Occipital lobe (tissue), 2 donors: ENCODE data around the gene CSTPP1. TPM values are rescaled to one million over a fixed set of nuclear protein-coding genes. Genes with fewer than 3 reads are reported as not detected.
"Not testable (repeated sequence)": the region's sequence is repeated elsewhere in the genome, so short reads cannot be mapped to it uniquely, and the experiment has no call there.

ENCODE experiments used
- DNase-seq: peaks from one replicate; lab custom pipeline; 2025; lab: John Stamatoyannopoulos, UW
- total RNA-seq: library from RNA; depleted of rRNA; stranded (reverse); fragments of >200 nt; gene quantifications from one replicate; pipeline ENCODE4 v1.2.3, GENCODE V29; 2014

Gene CSTPP1
- total RNA-seq, 1 donor from 2014 or later: 42.6 TPM

- not testable (repeated sequence) for DNase-seq
These were observed 161.7 kb downstream of the CSTPP1 start for GRCh38 chr11:47098223-47098622.

DNA sequence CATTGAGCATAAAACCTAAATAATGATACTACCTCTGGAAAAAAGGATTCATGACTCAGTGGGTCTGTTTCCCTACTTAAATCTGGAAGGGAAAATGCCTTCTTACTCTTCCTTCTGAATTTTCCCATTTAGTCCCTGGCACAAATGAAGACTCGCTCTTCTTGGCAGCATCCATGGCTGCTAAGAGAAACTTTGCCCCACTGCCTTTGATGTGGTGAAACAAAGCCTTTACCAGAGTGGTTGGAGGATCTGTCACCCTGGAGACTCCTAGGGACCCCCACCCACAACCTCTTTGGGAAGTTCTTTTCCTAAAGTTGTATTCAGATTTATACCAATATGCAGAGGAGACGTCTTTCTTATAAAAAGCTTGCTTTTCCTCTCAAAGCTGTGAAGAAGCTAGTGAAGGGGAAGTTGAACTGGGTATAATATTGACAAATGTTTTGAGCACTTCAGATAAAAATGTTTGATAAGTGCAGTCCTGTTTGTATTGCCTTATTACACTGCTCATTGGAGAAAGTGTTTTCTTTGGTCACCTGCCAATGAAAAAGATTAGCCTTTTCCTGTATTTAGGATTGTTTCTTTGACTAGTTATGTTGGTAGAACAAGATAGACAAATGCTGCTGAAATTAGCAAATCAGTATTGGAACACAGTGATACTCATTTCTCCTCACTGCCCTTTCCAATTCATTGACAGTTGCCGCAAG lies 162.8 kb downstream of the CSTPP1 start:
- DNase-seq: no peak

GRCh38 chr11:47099918-47100315 lies 163.4 kb downstream of the CSTPP1 start:
- DNase-seq: no peak

- no peak for DNase-seq
These were observed 164.8 kb downstream of the CSTPP1 start for GRCh38 chr11:47101406-47101805.

- no peak for DNase-seq
These were observed 167.8 kb downstream of the CSTPP1 start for GRCh38 chr11:47104261-47104950.

GRCh38 chr11:47105541-47105940 lies 169.0 kb downstream of the CSTPP1 start:
- no peak for DNase-seq

DNA sequence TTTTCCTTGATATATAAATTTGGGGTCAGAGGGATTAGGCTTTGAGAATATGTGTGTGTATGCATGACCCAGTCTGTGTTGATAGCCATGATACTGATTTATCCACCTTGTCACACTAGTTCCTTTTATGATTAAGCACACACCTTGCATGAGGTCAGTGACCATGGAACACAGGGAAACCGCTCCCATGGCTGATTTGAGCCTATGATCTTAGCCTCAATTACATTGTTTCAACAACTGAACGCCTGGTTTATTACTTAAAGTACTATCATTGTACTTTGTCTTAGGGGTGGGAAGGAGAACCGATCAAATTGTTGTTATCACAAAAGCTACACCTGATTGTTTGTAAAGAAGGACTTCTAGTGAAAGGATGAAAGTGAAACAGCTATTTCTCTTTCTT lies 169.4 kb downstream of the CSTPP1 start:
- no peak for DNase-seq

DNA sequence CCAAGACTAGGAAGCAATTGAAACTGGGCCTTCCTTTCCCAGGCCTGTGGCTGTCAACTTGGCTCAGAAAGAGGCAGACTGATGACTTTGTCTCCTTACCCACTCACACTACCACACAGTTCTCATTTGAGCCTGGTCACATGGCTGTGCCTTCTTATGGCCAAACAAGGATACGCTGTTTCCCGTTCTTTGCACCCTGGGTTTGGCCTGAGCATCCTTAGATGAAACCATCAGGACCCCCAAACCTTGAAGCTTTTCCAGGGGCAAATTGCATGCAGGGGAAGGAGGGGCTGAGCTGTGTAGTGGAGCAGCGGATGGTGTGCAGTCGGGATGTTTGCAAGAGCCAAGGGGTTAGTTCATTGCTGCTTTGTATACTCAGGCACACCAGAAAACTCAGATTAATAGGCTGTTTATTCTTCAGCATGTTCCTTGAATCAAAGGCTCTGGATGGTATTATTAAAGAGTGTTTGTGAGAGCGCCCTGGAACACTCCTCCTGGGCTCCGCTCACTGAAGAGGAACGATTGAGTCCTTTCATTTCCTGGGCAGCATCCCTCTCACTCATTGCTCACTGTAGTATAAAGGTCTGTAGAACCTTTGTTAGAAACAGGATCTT lies 170.3 kb downstream of the CSTPP1 start:
- DNase-seq: peak; percentile 45

DNA sequence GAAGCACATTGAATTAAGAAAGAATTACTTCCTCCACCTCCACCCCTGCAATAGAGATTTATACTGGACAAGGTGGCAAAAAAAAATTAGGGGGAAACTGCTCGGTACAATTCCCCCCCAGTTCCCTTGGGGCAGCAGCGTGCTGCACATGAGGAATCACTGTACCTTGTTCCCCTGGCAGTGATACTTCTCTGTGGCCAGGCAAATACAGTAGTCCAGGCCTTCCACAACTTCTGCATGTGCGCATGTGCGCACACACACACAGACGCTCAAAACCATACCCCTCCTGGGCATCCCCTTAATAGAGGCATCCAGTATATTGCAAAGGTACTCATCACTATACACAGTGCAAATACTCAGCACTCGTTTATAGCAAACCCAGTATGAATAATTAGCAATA lies 171.2 kb downstream of the CSTPP1 start:
- no peak for DNase-seq

GRCh38 chr11:47108214-47108613 lies 171.7 kb downstream of the CSTPP1 start:
- no peak for DNase-seq

GRCh38 chr11:47109051-47109726 lies 172.6 kb downstream of the CSTPP1 start:
- DNase-seq: no peak

- no peak for DNase-seq
These were observed 173.2 kb downstream of the CSTPP1 start for GRCh38 chr11:47109727-47110246.

GRCh38 chr11:47111318-47111804 lies 174.8 kb downstream of the CSTPP1 start:
- DNase-seq: no peak

DNA sequence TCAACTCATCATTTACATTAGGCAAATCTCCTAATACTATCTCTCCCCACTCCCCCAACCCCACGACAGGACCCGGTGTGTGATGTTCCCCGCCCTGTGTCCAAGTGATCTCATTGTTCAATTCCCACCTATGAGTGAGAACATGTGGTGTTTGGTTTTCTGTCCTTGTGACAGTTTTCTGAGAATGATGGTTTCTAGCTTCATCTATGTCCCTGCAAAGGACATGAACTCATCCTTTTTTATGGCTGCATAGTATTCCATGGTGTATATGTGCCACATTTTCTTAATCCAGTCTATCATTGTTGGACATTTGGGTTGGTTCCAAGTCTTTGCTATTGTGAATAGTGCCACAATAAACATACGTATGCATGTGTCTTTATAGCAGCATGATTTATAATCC lies 176.4 kb downstream of the CSTPP1 start:
- not testable (repeated sequence) for DNase-seq

DNA sequence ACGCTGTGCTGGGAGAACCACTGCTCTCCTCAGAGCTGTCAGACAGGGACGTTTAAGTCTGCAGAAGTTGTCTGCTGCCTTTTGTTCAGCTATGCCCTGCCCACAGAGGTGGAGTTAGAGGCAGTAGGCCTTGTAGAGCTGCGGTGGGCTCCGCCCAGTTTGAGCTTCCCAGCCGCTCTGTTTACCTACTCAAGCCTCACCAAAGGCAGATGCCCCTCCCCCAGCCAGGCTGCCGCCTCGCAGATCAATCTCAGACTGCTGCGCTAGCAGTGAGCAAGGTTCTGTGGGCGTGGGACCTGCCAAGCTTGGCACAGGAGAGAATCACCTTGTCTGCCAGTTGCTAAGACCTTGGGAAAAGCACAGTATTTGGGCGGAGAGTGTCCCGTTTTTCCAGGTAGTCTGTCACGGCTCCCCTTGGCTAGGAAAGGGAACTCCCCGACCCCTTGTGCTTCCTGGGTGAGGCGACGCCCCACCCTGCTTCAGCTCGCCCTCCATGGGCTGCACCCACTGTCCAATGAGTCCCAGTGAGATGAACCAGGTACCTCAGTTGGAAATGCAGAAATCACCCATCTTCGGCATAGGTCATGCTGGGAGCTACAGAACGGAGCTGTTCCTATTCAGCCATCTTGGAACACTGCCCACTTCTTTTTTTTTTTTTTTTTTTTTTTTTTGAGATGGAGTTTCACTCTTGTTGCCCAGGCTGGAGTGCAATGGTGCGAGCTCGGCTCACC lies 182.6 kb downstream of the CSTPP1 start:
- DNase-seq: not testable (repeated sequence)

GRCh38 chr11:47121056-47121455 lies 184.5 kb downstream of the CSTPP1 start:
- DNase-seq: no peak

DNA sequence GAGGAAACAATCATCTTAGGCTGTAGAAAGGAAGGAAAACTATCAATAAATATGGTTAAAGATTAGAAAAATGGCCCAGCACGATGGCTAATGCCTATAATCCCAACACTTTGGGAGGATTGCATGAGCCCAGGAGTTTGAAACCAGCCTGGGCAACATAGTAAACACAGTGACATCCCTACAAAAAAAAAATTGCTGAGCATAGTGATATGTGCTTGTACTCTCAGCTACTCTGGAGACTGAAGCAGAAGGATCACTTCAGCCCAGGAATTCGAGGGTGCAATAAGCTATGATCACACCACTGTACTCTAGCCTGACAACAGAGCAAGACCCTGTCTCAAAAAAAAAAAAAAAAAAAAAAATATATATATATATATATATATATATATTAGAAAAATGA lies 185.2 kb downstream of the CSTPP1 start:
- DNase-seq: no peak

DNA sequence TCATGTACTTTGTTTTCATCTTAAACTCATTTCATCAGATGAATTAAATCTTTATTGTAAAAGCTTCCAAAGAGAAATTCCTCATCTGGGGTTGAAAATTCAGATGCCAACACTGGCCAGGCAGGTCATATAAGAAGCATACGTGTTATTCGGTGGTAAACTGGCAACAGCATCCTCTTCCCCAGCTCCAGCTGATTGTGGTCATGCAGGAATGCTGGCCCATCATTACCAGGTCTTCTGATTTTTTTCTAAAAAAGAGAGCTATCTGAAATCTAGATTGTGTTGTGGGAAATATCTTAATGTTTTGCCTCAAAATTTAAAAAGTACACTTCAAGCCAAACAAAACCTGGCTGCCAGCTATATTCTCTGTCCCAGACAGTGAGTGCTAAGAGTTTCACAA lies 186.5 kb downstream of the CSTPP1 start:
- DNase-seq: no peak

- DNase-seq: no peak
These were observed 188.1 kb downstream of the CSTPP1 start for GRCh38 chr11:47124675-47125074.

DNA sequence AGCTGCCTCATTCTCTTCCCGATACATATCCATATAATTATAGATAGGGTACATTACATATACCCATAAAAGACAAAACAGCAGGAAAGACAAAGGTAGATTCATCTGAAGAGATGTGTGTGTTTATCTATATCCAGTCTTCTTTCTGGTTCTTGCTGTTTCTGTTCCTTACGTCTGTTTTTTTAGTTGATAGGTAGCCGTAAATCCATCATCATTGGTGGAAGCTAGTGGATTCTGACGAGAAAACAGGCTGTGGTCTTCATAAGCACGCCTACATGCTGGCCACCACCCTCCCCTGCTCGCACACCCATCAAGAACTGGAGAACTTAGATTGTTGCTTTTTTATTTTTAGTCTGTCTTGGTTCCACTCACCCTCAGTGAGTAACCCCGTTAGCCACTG lies 188.5 kb downstream of the CSTPP1 start:
- DNase-seq: no peak

- no peak for DNase-seq
These were observed 190.7 kb downstream of the CSTPP1 start for GRCh38 chr11:47127213-47127612.
